GM21619 (cell line): Measurements from ENCODE around the gene LURAP1L.
"Not testable (repeated sequence)": the region's sequence is repeated elsewhere in the genome, so short reads cannot be mapped to it uniquely, and the experiment has no call there.

Source experiments
- ATAC-seq: cut with Tn5 transposase; IDR thresholded peaks from one replicate; pipeline ENCODE4 v1.9.1; 2021; ENCODE audit not compliant: unreplicated experiment

The LURAP1L gene

DNA sequence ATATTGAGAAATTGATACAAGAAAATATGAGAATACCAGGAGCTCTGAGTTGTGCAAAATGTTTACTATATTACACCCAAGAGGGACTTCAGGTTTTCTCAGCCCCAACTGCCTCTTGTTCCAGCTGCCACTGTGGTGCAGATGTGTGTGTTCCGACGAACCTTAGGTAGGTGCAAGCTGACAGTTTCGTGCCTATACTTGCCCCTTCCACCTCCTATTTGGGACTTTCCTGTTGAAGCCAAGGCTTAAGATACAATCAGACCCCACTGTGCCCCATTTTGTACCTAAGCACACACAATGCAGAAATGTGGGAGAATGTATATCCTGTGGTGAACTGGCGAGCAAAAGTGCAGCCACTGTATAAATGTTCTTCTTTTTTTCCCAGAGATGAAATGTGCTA is 80.2 kb downstream of the LURAP1L start:
- ATAC-seq, result no peak

DNA sequence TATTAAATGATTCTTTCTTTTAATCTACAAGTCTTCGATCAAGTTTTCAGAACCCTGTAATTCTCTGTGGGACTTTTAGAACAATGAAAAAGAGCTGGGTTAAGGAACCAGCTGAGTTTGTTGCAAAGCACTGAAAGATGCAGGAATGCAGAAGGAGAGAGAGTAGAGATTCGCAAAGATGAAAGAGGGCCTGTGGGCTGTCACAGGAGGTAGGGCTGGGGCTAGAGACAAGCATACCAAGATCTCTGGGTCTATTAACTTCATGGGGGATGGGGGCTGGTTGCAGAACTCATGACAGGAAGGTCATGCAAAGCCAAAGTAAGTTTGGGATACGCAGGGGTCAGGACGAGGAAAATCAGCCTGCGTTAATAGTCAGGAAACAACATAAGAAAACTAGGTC is 81.8 kb downstream of the LURAP1L start:
- no peak for ATAC-seq

DNA sequence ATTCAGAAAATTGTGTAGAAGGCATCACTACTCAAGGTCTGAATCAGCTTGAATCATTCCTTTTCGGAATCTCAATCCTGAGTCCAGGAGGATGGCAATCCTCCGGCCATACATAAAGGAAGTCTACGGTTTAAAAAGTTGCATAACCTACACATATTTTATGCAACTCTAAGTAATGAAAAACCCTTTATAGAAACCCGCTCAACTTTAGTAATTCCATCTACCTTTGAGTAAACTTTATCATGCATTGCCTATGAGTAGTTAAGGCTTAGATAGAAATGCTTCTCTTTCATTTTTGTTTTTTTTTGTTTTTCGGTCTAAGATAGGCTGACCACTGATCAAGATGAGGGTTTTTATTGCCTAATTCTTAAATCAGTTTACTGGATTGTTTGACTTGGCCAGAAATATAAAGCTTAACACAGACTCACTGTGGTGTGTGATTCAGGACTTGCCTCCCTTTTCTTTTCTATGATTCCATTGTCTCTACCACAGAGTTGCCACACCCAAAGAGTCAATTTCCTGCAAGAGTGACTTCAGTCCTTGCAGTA is 85.0 kb downstream of the LURAP1L start:
- ATAC-seq, result no peak

DNA sequence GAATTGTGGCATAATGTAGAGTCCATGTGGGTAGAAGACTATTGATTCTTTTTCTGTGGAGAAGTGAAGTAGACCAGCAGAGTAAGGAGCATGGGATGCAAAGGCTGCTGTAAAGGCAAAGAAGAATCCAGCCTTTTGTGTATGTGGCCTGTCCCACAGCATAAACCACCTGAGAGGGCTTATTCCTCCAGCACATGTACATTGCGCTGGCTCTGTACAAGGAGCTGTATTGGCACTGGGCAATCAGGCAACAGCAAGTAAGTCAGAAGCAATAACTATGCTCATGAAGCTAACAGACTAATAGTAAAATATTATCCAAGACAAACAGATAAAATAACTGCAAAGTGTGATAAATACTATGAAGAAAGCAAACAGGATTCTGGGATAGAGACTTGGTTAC is 86.2 kb downstream of the LURAP1L start:
- ATAC-seq, result no peak

DNA sequence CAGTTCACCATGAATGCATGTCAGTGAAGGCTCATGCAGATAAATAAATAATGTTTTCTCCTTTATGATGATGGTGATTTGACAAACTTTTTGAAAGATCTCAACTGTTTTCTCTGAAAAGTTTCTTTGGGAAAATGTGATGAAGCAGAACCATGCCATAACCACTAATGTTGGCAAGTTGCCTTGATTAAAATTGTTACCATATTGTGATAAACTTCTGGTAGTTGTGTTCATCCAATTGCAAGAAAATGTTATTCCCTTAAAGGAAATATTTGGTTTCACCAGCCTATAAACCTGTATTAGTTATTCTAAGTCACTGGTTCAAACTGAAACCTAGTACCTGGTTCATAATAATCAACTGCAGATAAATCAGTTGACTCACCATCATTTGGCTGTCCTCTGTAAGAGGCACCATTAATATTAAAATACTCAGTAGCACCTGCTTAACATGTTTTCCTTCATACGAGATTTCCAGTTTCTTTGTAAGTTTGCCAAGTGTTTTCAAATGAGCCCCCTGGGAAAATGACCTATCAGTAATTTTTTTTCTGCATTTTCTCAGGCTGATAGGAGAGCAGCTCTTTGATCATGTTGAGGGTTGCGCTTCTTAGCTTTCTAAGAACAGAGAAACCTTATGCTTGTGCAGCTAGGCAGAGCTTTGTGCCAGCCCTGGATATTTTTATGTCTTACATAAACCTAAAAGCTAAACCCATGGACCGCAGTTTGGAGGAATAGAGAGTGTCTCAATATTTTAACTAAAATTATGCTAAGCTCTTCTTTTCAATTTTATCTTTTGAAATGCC is 88.0 kb downstream of the LURAP1L start:
- no peak for ATAC-seq

DNA sequence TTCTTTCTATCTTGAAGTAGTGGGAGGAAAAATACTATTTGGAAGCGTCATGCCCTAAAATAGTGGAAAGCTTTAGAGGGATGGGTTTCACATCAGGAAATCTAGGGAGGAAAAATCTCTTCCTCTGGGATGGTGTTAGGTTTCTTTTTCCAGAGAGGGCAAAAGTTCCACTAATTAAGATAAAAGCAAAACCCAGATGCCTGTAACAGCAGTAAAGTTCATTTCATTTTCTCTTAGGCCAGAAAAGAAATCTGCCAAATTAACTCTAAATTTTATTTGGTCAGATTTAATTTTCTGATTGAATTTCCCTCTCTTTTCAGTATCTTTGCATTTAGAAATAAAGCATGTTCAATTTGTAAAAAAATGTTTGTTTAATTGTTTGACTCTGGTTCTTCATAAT is 88.8 kb downstream of the LURAP1L start:
- no peak for ATAC-seq

DNA sequence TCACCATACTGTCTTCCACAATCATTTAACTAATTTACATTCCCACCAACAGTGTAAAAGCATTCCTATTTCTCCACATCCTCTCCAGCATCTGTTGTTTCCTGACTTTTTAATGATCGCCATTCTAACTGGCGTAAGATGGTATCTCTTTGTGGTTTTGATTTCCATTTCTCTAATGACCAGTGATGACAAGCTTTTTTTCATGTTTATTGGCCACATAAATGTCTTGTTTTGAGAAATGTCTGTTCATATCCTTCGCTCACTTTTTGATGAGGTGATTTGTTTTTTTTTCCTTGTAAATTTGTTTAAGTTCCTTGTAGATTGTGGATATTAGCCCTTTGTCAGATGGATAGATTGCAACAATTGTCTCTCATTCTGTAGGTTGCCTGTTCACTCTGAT is 90.6 kb downstream of the LURAP1L start:
- ATAC-seq, result not testable (repeated sequence)
